HG03039 (cell line): ENCODE results near the gene PPM1H.

ENCODE experiments used
- ATAC-seq: cut with Tn5 transposase; IDR thresholded peaks from one replicate; pipeline ENCODE4 v1.9.1; 2021; ENCODE audit warnings: mild to moderate bottlenecking, moderate library complexity; ENCODE audit not compliant: unreplicated experiment

Gene PPM1H

DNA sequence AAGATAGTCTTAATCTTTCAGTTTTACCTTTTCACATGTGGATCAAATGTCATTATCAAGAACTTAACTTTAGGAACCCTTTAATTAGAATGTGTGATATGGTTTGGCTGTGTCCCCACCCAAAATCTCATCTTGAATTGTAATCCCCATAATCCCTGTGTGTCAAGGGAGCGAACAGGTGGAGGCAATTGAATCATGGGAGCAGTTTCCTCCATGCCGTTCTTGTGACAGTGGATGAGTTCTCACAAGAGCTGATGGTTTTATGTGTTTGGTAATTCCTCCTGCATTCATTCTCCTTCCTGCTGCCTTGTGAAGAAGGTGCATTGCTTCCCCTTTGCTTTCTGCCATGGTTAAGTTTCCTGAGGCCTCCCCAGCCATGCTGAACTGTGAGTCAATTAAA, 307.8 kb downstream of the PPM1H start:
- ATAC-seq = no peak

DNA sequence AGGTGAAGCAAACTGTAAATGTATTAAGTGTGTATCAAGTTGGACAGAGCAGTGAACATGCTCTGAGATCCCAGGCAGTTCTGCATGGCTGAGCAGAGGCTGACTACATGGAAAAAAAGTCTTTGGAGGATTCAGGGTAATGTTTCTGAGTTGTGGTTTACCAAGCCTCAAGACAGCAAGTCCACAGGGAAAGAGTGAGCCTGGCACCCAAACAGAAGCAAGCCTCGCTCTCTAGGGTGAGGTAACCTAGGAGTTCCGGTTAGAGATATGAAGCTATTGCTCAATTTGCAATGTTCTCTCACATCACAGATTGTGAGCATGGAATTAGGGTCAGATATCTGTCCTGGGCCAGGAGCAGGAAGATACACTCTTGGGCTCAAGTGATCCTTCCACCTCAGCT, 309.7 kb downstream of the PPM1H start:
- no peak for ATAC-seq

DNA sequence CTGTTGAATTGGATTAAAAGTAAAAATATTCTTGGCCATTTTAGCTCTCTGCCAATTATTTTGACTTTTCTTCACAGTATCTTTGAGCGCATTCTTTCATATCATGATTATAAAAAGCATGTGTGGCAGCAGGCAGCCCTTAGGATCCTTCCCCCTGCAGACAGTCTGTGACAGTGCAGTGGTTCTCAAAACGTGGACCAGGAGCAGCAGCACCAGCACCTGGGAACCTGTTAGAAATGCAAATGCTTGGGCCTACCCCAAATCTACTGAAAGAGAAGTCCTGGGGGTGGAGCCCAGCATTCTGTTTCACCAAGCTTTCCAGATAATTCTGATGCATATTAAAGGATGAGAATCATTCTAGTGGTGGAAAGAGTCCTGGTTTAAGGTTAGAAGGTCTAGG, 312.8 kb downstream of the PPM1H start:
- ATAC-seq = no peak

GRCh38 chr12:62621101-62621638, 313.8 kb downstream of the PPM1H start:
- ATAC-seq = no peak

- ATAC-seq = no peak
These were observed 316.0 kb downstream of the PPM1H start for GRCh38 chr12:62618930-62619329.

DNA sequence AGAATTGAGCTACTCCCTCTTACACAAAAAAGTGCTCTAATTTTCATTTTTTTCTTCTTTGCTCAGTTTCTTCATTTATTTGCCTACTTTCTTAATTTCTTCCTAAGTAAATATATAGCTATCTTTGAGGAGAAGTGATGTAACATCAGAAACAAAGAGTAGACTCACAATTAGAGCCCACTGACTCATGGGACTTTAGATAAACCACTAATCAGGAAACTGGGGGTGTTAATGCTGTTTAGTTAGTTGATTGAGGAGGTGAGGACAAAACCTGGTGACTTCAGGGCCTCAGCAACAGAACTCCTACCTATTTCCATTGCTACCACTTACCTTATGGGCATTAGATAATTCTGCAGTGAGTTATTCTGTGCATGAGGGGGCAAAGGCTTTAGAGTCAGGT, 316.6 kb downstream of the PPM1H start:
- no peak for ATAC-seq

- ATAC-seq = no peak
These were observed 321.9 kb downstream of the PPM1H start for GRCh38 chr12:62613081-62613480.

- ATAC-seq = no peak
These were observed 328.3 kb downstream of the PPM1H start for GRCh38 chr12:62606654-62607053.

GRCh38 chr12:62605981-62606380, 329.0 kb downstream of the PPM1H start:
- ATAC-seq = no peak

DNA sequence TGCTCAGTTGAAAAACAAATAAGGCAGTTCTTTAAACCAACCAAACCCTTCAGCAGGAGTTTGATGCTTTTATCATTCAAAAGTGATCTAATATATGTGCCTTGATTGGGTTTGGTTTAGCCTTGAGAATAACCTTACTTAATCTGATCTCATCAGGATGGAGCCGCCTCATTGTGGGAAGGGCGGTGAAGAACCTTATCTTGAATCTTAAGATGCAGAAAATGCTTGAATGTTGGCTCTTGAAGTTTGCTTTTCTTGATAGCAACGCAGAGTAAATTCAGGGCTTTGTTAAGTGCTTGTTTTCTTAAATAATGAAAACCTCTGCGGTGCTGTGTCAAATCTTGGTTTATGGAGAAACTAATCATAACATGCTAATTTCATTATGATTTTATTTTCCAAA, 330.1 kb downstream of the PPM1H start:
- no peak for ATAC-seq

GRCh38 chr12:62604373-62604772, 330.6 kb downstream of the PPM1H start:
- no peak for ATAC-seq

DNA sequence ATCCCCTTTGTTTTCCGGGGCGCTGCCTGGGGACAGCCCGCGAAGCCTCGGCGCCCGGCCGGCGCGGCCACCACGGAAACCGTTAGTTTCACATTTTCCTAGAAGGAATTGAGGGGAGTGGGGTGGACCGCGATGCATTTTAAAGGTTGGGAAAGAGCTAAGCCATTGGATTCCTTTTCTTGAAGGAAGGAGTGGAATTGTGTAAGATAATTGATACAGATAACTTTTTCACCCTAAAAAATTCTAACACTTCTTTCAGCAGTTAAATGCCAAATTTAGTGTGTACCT, 331.2 kb downstream of the PPM1H start:
- no peak for ATAC-seq

DNA sequence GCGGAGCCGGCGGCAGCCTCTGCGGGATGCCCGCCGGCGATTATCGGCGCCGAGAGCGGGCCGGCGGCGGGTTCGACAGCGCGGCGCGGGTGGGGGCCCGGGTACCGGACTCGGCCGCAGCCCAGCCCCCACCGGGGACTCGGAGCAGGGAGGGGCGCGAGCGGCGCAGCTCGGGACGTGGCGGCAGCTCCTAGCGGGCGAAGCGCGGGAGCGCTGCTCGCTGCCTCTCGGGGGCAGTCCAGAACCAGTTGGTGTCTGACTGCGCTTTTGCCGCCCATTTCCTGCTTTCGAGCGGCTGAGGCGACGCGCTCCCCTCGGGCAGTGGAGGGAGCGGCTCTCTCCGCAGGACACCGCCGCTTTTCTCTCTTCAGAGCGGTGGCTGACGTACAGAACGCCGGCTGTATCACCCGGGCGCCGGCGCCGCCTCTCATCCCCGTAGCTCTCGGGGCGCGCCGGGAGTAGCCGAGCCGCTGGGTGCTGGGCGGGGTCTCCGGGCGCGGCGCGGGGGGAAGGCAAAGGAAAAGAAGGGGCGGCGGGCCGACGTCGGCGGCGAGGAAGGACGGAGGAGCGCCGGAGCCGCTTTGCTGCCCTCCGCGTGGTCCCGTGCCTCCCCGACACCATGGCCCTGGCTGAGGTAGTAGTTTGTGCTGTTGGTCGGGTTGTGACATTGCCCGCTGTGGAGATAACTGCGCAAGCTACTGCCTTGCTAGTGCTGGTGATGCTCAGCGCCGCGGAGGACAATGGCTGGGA, 331.7 kb downstream of the PPM1H start:
- peak; percentile 59 for ATAC-seq

DNA sequence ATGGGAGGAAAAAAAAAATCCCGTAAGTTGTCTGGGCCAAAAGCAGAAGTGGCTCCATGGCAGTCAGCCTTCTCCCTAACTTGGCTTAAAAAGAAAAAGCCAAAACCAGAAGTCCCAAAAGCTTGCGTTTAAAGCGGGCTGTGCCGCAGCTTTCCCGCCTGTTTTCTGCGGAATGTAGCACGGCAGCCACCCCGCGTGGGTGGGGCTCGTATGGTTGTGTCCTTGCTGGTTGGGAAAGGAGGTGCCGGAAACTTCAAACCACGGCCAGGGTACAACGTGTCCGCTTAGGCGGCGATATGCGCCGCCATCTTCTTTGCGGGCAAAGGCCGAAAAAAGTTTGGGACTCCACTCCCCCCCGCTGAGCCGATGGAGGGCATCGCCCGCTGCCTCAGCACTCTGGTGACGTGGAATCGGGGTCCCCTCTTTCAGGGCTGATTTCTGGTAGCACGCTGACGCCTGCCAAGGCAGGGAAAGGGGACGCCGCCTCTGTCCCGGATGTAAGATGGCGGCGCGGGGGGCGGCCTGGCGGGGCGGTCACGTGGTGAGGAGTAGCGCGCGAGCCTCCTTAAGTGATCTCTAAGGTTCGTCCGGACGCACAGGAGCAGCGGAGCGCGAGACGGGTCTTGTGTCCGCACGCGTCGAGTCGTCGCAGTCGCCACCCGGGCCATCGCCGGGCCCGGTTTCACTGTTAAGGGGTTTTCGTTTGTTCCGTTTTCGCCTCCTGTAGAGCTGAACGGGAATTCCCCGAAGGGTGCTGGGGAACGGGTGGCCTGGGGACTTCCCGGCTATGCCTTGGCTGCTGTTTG, 332.5 kb downstream of the PPM1H start:
- ATAC-seq = peak; percentile 60

DNA sequence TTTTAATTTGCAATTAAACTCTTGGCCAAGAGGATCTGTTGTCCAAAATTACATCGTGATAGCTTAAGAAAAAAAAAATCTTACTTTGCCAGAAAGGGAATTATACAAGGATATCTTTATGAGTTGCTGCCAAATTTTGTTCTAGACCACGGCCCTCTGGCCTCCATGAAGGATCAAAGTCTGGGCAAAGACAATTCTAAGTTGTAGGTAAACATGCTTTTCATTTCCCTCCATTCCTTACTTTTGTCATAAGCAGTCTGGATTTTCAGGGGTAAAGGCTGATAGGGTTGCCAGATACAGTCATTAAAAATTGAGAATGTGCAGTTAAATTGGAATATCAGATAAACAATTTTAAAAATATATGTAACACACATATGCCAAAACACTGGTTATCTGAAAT, 333.2 kb downstream of the PPM1H start:
- ATAC-seq = no peak

- ATAC-seq = no peak
These were observed 335.0 kb downstream of the PPM1H start for GRCh38 chr12:62599854-62600437.

- no peak for ATAC-seq
These were observed 336.1 kb downstream of the PPM1H start for GRCh38 chr12:62598846-62599245.

DNA sequence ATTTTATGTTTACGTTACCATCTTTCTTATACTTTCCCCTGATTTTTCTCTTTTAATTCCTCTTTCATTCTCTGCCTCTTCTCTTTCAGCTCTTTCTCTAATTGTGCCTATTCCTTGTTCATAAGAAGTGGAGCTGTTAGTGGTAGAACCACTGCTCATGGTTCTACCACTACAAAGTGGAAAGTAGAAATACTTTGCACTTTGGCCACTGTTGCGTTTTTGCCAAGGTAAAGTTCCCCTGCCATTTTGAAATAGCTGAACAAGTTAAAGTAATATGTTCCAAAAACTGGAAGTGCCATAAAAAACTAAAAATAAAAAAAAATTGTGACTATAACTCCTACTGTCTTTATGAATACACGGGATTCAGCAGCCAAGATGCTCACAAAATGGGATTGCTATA, 337.7 kb downstream of the PPM1H start:
- ATAC-seq = no peak
